H1 (cell line): ENCODE data around the gene PARP4. TPM values are rescaled to one million over a fixed set of nuclear protein-coding genes. Genes with fewer than 3 reads are reported as not detected.

Source experiments
- CTCF ChIA-PET: fragments of 300-600 bp; sonication (Branson Sonifier 250); formaldehyde crosslinking; loops from one replicate; lab custom pipeline; 2021; ENCODE audit not compliant: partially characterized antibody; lab: Charles Lee
- POLR2A ChIA-PET: fragments of 300-600 bp; sonication (Branson Sonifier 250); formaldehyde crosslinking; loops from one replicate; lab custom pipeline; 2021; ENCODE audit warnings: inconsistent platforms; ENCODE audit not compliant: partially characterized antibody; lab: Charles Lee
- DNase-seq, 2 experiments: peaks; one replicate each; pipeline versions ENCODE4 v3.0.0 to v3.0.0-alpha.2; 2010 to 2022; ENCODE audit warnings: low spot score in 2 of 2, low read depth in 1 of 2, mixed read lengths in 1 of 2
- FAIRE-seq: peaks from 2 replicates; lab custom pipeline; 2011; peaks lifted over from hg19 to GRCh38; lab: Jason Lieb, UNC
- H2AFZ ChIP-seq: 2 replicates; pipeline ENCODE4 v1.8.1; 2012; ENCODE audit warnings: low read length, inconsistent platforms
- H2AK5ac ChIP-seq: 2 replicates; pipeline ENCODE4 v1.6.1; 2013; ENCODE audit warnings: low read depth, low read length
- H2BK120ac ChIP-seq: replicated peaks from 2 replicates; pipeline ENCODE3; 2013; ENCODE audit warnings: low read depth, low read length, inconsistent platforms
- H2BK12ac ChIP-seq: 2 replicates; pipeline ENCODE4 v1.6.1; 2013; ENCODE audit warnings: low read depth, low read length
- H2BK15ac ChIP-seq: 2 replicates; pipeline ENCODE4 v1.6.1; 2013; ENCODE audit warnings: low read length
- H2BK20ac ChIP-seq: 2 replicates; pipeline ENCODE4 v1.6.1; 2013; ENCODE audit warnings: low read length
- H2BK5ac ChIP-seq: 2 replicates; pipeline ENCODE4 v1.6.1; 2013; ENCODE audit warnings: low read depth, low read length
- H3K14ac ChIP-seq: 2 replicates; pipeline ENCODE4 v1.6.1; 2013; ENCODE audit warnings: inconsistent platforms; ENCODE audit not compliant: insufficient read length
- H3K18ac ChIP-seq: 2 replicates; pipeline ENCODE4 v1.6.1; 2013; ENCODE audit warnings: low read length; ENCODE audit errors: extremely low read depth
- H3K23ac ChIP-seq: 2 replicates; pipeline ENCODE4 v1.6.1; 2013; ENCODE audit warnings: inconsistent platforms; ENCODE audit not compliant: insufficient read length
- H3K23me2 ChIP-seq: 2 replicates; pipeline ENCODE4 v1.6.1; 2013; ENCODE audit warnings: low read depth, low read length
- H3K27ac ChIP-seq: 2 replicates; pipeline ENCODE4 v1.6.1; 2011; ENCODE audit warnings: low read depth, low read length, inconsistent platforms
- H3K27me3 ChIP-seq, 4 experiments: replicated peaks in 1 of 4; 1 replicate in 1 of 4; 2 replicates in 3 of 4; pipeline versions ENCODE4 v1.6.1 to v1.8.1; 2011 to 2013; ENCODE audit warnings: low read length in 3 of 4, mild to moderate bottlenecking in 3 of 4, inconsistent platforms in 2 of 4, mixed read lengths in 2 of 4, moderate library complexity in 1 of 4; ENCODE audit not compliant: control insufficient read depth in 3 of 4, insufficient read depth in 3 of 4; ENCODE audit errors: extremely low read depth in 1 of 4
- H3K36me3 ChIP-seq, 4 experiments: 2 replicates each; pipeline versions ENCODE4 v1.6.1 to v1.8.1; 2011 to 2013; ENCODE audit warnings: mild to moderate bottlenecking in 4 of 4, low read length in 3 of 4, moderate library complexity in 2 of 4, control low read depth in 1 of 4, inconsistent platforms in 1 of 4; ENCODE audit not compliant: insufficient read depth in 4 of 4, control insufficient read depth in 2 of 4
- H3K4ac ChIP-seq: replicated peaks from 2 replicates; pipeline ENCODE3; 2013; ENCODE audit warnings: low read length, low read depth, mixed read lengths, inconsistent platforms; ENCODE audit not compliant: insufficient read length
- H3K4me1 ChIP-seq, 4 experiments: replicated peaks in 1 of 4; 1 replicate in 1 of 4; 2 replicates in 3 of 4; pipeline versions ENCODE4 v1.6.1 to v1.8.1; 2011 to 2013; ENCODE audit warnings: low read length in 3 of 4, inconsistent platforms in 2 of 4, mixed read lengths in 1 of 4; ENCODE audit not compliant: insufficient read depth in 4 of 4, control insufficient read depth in 3 of 4
- H3K4me2 ChIP-seq, 2 experiments: 2 replicates each; pipeline versions ENCODE4 v1.6.1 to v1.8.1; 2011 to 2013; ENCODE audit warnings: low read depth in 2 of 2, low read length in 2 of 2, control low read depth in 1 of 2, inconsistent platforms in 1 of 2, mild to moderate bottlenecking in 1 of 2; ENCODE audit not compliant: insufficient read depth in 1 of 2
- H3K4me3 ChIP-seq, 4 experiments: fragments of 200-600, 300-600 bp in 1 of 4; sonication (generic), shearing (Covaris generic), sonication (Bioruptor Twin) in 1 of 4; 2 replicates each; pipeline versions ENCODE4 v1.5.1 to v1.8.1; 2011 to 2016; ENCODE audit warnings: low read length in 4 of 4, low read depth in 3 of 4, control low read depth in 2 of 4, inconsistent platforms in 2 of 4, mild to moderate bottlenecking in 2 of 4, mixed read lengths in 1 of 4, moderate library complexity in 1 of 4; ENCODE audit not compliant: insufficient read depth in 2 of 4; ENCODE audit errors: extremely low read depth in 1 of 4
- H3K56ac ChIP-seq: replicated peaks from 2 replicates; pipeline ENCODE3; 2013; ENCODE audit warnings: low read depth, mild to moderate bottlenecking, mixed read lengths, low read length, inconsistent platforms; ENCODE audit not compliant: insufficient read length
- H3K79me1 ChIP-seq: 2 replicates; pipeline ENCODE4 v1.6.1; 2013; ENCODE audit warnings: low read depth, low read length, control low read depth
- H3K79me2 ChIP-seq, 2 experiments: 2 replicates each; pipeline versions ENCODE4 v1.6.1 to v1.8.1; 2012 to 2013; ENCODE audit warnings: low read length in 2 of 2, mild to moderate bottlenecking in 2 of 2, inconsistent platforms in 1 of 2; ENCODE audit not compliant: insufficient read depth in 2 of 2, control insufficient read depth in 1 of 2
- H3K9ac ChIP-seq, 4 experiments: replicated peaks in 1 of 4; 1 replicate in 1 of 4; 2 replicates in 3 of 4; pipeline versions ENCODE4 v1.6.1 to v1.8.1; 2011 to 2013; ENCODE audit warnings: low read depth in 3 of 4, low read length in 3 of 4, control low read depth in 2 of 4, mild to moderate bottlenecking in 2 of 4, moderate library complexity in 2 of 4, inconsistent platforms in 1 of 4; ENCODE audit errors: extremely low read depth in 1 of 4
- H3K9me3 ChIP-seq, 2 experiments: 2 replicates each; pipeline versions ENCODE4 v1.6.1 to v1.8.1; 2012 to 2013; ENCODE audit warnings: mild to moderate bottlenecking in 2 of 2, moderate library complexity in 2 of 2, control low read depth in 1 of 2, inconsistent platforms in 1 of 2, low read depth in 1 of 2, low read length in 1 of 2, mixed read lengths in 1 of 2; ENCODE audit not compliant: insufficient read depth in 2 of 2
- H4K20me1 ChIP-seq, 2 experiments: replicated peaks in 1 of 2; 2 replicates each; pipeline versions ENCODE3 to v1.8.1; 2011 to 2013; ENCODE audit warnings: inconsistent platforms in 2 of 2, low read length in 2 of 2, mild to moderate bottlenecking in 1 of 2; ENCODE audit not compliant: insufficient read depth in 2 of 2, control insufficient read depth in 1 of 2
- H4K5ac ChIP-seq: 2 replicates; pipeline ENCODE4 v1.6.1; 2013; ENCODE audit warnings: low read length, low read depth, mixed read lengths, inconsistent platforms; ENCODE audit not compliant: insufficient read length
- H4K8ac ChIP-seq: 2 replicates; pipeline ENCODE4 v1.8.0; 2013; ENCODE audit warnings: mild to moderate bottlenecking, moderate library complexity, low read length, inconsistent platforms; ENCODE audit not compliant: insufficient read depth; ENCODE audit errors: extremely low read depth
- H4K91ac ChIP-seq: replicated peaks from 2 replicates; pipeline ENCODE3; 2013; ENCODE audit warnings: low read length, mixed read lengths, inconsistent platforms; ENCODE audit not compliant: insufficient read length
- ATF2 ChIP-seq: IDR thresholded peaks from 2 replicates; pipeline ENCODE4 v1.6.1; 2012; ENCODE audit warnings: low read length, inconsistent platforms
- BACH1 ChIP-seq: IDR thresholded peaks from 2 replicates; pipeline ENCODE4 v1.6.1; 2012; ENCODE audit warnings: low read length, improper control_type of control experiment
- CBX5 ChIP-seq: fragments of 300-800, 300-1000 bp; sonication (generic); IDR thresholded peaks from 2 replicates; pipeline ENCODE4 v1.7.1; 2016; ENCODE audit warnings: antibody characterized with exemption, low read length, low read depth
- CREB1 ChIP-seq: IDR thresholded peaks from 2 replicates; pipeline ENCODE4 v1.6.1; 2012; ENCODE audit warnings: inconsistent platforms
- EP300 ChIP-seq, 2 experiments: IDR thresholded peaks; 1 replicate in 1 of 2; 2 replicates in 1 of 2; pipeline ENCODE4 v1.6.1; 2011 to 2012; ENCODE audit warnings: low read depth in 2 of 2, low read length in 2 of 2, mild to moderate bottlenecking in 2 of 2, borderline replicate concordance in 1 of 2, inconsistent platforms in 1 of 2, moderate library complexity in 1 of 2
- HDAC2 ChIP-seq, 2 experiments: fragments of 300-600 bp in 1 of 2; sonication (generic) in 1 of 2; IDR thresholded peaks; 2 replicates each; pipeline ENCODE4 v1.6.1; 2011 to 2012; ENCODE audit warnings: low read depth in 2 of 2, low read length in 2 of 2, mild to moderate bottlenecking in 2 of 2, moderate library complexity in 2 of 2, borderline replicate concordance in 1 of 2, inconsistent platforms in 1 of 2
- RXRA ChIP-seq: IDR thresholded peaks from 2 replicates; pipeline ENCODE4 v1.6.1; 2011; ENCODE audit warnings: low read depth, mild to moderate bottlenecking, low read length, moderate library complexity; ENCODE audit not compliant: insufficient read depth
- SAP30 ChIP-seq: fragments of 300-600 bp; sonication (generic); IDR thresholded peaks from 2 replicates; pipeline ENCODE4 v1.7.1; 2012; ENCODE audit warnings: low read length, moderate library complexity, mild to moderate bottlenecking, inconsistent platforms; ENCODE audit not compliant: insufficient read depth, insufficient replicate concordance
- SP2 ChIP-seq: IDR thresholded peaks from 2 replicates; pipeline ENCODE4 v1.6.1; 2012; ENCODE audit warnings: mild to moderate bottlenecking, low read length, inconsistent platforms
- SUZ12 ChIP-seq: fragments of 200-600 bp; sonication (generic); IDR thresholded peaks from 2 replicates; pipeline ENCODE4 v1.6.1; 2012; ENCODE audit warnings: mild to moderate bottlenecking, inconsistent platforms, low read length, moderate library complexity, mixed read lengths
- TBP ChIP-seq: IDR thresholded peaks from 2 replicates; pipeline ENCODE4 v1.6.1; 2011; ENCODE audit warnings: low read depth, low read length, improper control_type of control experiment
- YY1 ChIP-seq: IDR thresholded peaks from 2 replicates; pipeline ENCODE4 v1.6.1; 2011; ENCODE audit warnings: low read depth, mild to moderate bottlenecking, low read length
- WGBS, 2 experiments: shearing (Covaris generic) in 1 of 2; methylation state at CpG; one replicate each; pipeline versions ENCODE4 v1.1.6 to v1.1.7; 2013 to 2015; ENCODE audit warnings: low lambda C conversion rate in 2 of 2, mixed read lengths in 2 of 2, inconsistent platforms in 1 of 2, low coverage in 1 of 2, missing lambda C conversion rate in 1 of 2; ENCODE audit not compliant: insufficient replicate concordance in 2 of 2, insufficient coverage in 1 of 2, insufficient read length in 1 of 2; ENCODE audit errors: extremely low coverage in 1 of 2, missing lambda C conversion rate in 1 of 2; 5-methylcytosine and 5-hydroxymethylcytosine counted together
- polyA plus RNA-seq, 7 experiments: library from polyadenylated mRNA; depleted of rRNA in 3 of 7; stranded (reverse) in 5 of 7; unstranded in 2 of 7; fragments of >200 nt in 5 of 7; fragments of 200-250 nt in 2 of 7; gene quantifications; 1 replicate in 5 of 7; 2 replicates in 1 of 7; 4 replicates in 1 of 7; pipeline versions ENCODE4 v1.2.1 to v1.2.3, GENCODE V29; 2011 to 2013; ENCODE audit warnings: missing spikeins in 2 of 7, mixed read lengths in 2 of 7
- total RNA-seq: library from RNA; stranded (reverse); fragmentation: NEBNext Ultra II Directional; extraction: Animal tissue kit (Norgen Biotek cat#: 25700); gene quantifications from 2 replicates; pipeline ENCODE4 v1.2.1, GENCODE V29; 2021
- TF ChIP-seq, protein P1 (sequence below): IDR thresholded peaks from 2 replicates; pipeline ENCODE4 v1.6.1; 2012; ENCODE audit warnings: inconsistent platforms

The PARP4 gene
- total and polyA plus RNA-seq, 2 of the 8 experiments (the other 6 are each of a cell fraction or from before 2014, with no cell fraction given) = 22.2 to 40.3 TPM

DNA sequence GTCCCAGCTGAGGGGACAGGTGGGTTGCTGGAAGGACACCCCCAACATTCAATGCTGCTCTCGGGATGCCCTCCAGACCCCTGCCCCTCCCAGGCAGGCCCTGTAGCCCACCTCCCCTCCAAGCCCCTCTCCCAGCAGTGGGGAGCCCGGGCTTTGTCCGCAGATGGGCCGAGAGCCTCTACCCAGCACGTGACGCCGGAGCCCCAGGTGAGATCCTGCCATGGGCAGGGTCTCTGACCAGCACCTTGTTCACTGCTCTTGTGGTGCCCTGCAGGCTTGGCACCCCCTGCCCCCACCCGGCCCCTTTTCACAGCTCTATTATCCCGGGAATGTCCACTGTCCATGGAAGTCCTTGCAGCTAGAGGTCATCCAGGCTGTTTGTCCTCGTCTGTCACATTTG, 126.7 kb downstream of the PARP4 start:
- Histone ChIP-seq H3K4me2 (no peak overlapping the region), H3K56ac (no peak overlapping the region), H2BK120ac (no peak overlapping the region), H2BK20ac (no peak overlapping the region), H2AFZ (no peak overlapping the region), H3K23ac (no peak overlapping the region), H3K9ac (no peak overlapping the region), H3K27me3 (no peaks in the 10 kb centered on the region), H4K20me1 (no peaks in the 10 kb centered on the region), H2BK12ac (no peak overlapping the region), H3K9me3 (no peaks in the 10 kb centered on the region), H3K79me1 (no peaks in the 10 kb centered on the region), H4K91ac (no peak overlapping the region), H3K18ac (no peak overlapping the region), H3K4me1 (peaks cover 0 to 3% (median 0%) of the 10 kb centered on the region in 4 experiments; a peak in 2 of 7 replicates), H3K23me2 (no peaks in the 10 kb centered on the region), H3K36me3 (no peaks in the 10 kb centered on the region), H4K8ac (no peak overlapping the region), H3K4me3 (no peak overlapping the region), H3K27ac (no peak overlapping the region), H2AK5ac (no peak overlapping the region), H3K4ac (no peak overlapping the region), H2BK15ac (no peak overlapping the region), H3K14ac (no peak overlapping the region), H3K79me2 (no peaks in the 10 kb centered on the region), H2BK5ac (no peak overlapping the region), H4K5ac (no peak overlapping the region)
- CTCF ChIA-PET = no interaction called here
- POLR2A ChIA-PET = no interaction called here
- FAIRE-seq (no peak), DNase-seq (no peak)
- WGBS, 2 experiments = 79% methylated on average over 5 of the region's 10 CpGs; no CpG with 5 or more reads in 1 of the 2 experiments
- TF ChIP-seq, protein P1, sequence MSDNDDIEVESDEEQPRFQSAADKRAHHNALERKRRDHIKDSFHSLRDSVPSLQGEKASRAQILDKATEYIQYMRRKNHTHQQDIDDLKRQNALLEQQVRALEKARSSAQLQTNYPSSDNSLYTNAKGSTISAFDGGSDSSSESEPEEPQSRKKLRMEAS = no peak
- no peak for TF ChIP-seq TBP
- TF ChIP-seq BACH1 = no peak
- TF ChIP-seq YY1 = no peak
- no peak for TF ChIP-seq HDAC2 (IDR thresholded peaks at IDR 0.05; ENCODE audit: borderline replicate concordance in 1 of 2, low read depth in 2 of 2, low read length in 2 of 2)
- no peak for TF ChIP-seq RXRA
- TF ChIP-seq SAP30 = no peak
- TF ChIP-seq EP300 (IDR thresholded peaks at IDR 0.05; ENCODE audit: borderline replicate concordance in 1 of 2, low read depth in 2 of 2, low read length in 2 of 2) = no peak
- TF ChIP-seq CBX5 = no peak
- no peak for TF ChIP-seq ATF2
- TF ChIP-seq CREB1 = no peak
- TF ChIP-seq SP2 = no peak
- no peak for TF ChIP-seq SUZ12
